ENCODE measurements around the gene CACNB4. TPM values are rescaled to one million over a fixed set of nuclear protein-coding genes. Genes with fewer than 3 reads are reported as not detected.

The CACNB4 gene
- total and polyA plus RNA-seq, 2 of the 4 experiments (the other 2 are of a cell fraction) = 0.12 to 0.36 TPM

- CTCF ChIA-PET = interaction anchor here (1.5 to 1.8 kb wide), 2 partner anchors 10 to 21 kb away, joined by 7 to 8 read pairs; no protein-coding TSS in a partner anchor
- intact Hi-C loops (cut with micrococcal nuclease) = no loop called here
Measured at GRCh38 chr2:152046940-152047339, 51.9 kb downstream of the CACNB4 start.

More at GRCh38 chr2:152046940-152047339, 51.9 kb downstream of the CACNB4 start:
- Histone ChIP-seq H3K27ac (ENCODE audit: insufficient read depth, low read length) (no peak overlapping the region), H2AFZ (replicated peaks; ENCODE audit: low read length, poor library complexity) (no peak overlapping the region), H3K9me1 (ENCODE audit: insufficient read depth, low read length) (no peaks in the 10 kb centered on the region), H3K36me3 (ENCODE audit: control insufficient read depth, insufficient read depth, low read length) (no peaks in the 10 kb centered on the region), H2BK15ac (ENCODE audit: low read depth, low read length) (no peak overlapping the region), H3K27me3 (ENCODE audit: control insufficient read depth, insufficient read depth, low read length) (peaks cover 27% of the 10 kb centered on the region), H4K5ac (ENCODE audit: low read depth, low read length) (no peak overlapping the region), H2AK5ac (ENCODE audit: low read depth, low read length) (no peak overlapping the region), H2BK20ac (ENCODE audit: low read depth, low read length) (no peak overlapping the region), H2AK9ac (replicated peaks; ENCODE audit: low read depth, low read length, poor library complexity) (no peak overlapping the region), H3K18ac (ENCODE audit: low read depth, low read length) (no peak overlapping the region), H3K9me3 (ENCODE audit: control insufficient read depth, insufficient read depth, low read length) (no peaks in the 10 kb centered on the region), H3K4me1 (ENCODE audit: control insufficient read depth, insufficient read depth, low read length) (no peaks in the 10 kb centered on the region), H4K91ac (ENCODE audit: insufficient read depth, low read depth, low read length) (no peak overlapping the region), H3K4me2 (ENCODE audit: low read depth, low read length) (no peak overlapping the region), H3K14ac (replicated peaks; ENCODE audit: low read depth, low read length) (no peak overlapping the region), H3K79me1 (ENCODE audit: low read depth in 1 of 2, low read length in 2 of 2) (no peaks in the 10 kb centered on the region), H3K4ac (ENCODE audit: low read depth, low read length) (no peak overlapping the region), H3K4me3 (ENCODE audit: insufficient read depth, low read depth, low read length) (no peak overlapping the region), H3K56ac (ENCODE audit: extremely low read depth, insufficient read depth, low read length) (no peak overlapping the region), H2BK5ac (ENCODE audit: low read depth, low read length, poor library complexity, severe bottlenecking) (no peak overlapping the region), H4K20me1 (ENCODE audit: insufficient read depth, low read length) (no peaks in the 10 kb centered on the region), H4K8ac (ENCODE audit: low read depth in 2 of 2, low read length in 2 of 2) (no peak overlapping the region), H2BK120ac (ENCODE audit: low read depth, low read length) (no peak overlapping the region), H3K9ac (ENCODE audit: low read depth, low read length) (no peak overlapping the region), H3K23ac (ENCODE audit: low read depth, low read length) (no peak overlapping the region)
- ATAC-seq (ENCODE audit: low read depth) (no peak), DNase-seq (no peak)
- dilution Hi-C loops (cut with HindIII; ENCODE audit: low sequenced_read_pairs, unreplicated experiment) = no loop called here
- WGBS, 2 experiments (ENCODE audit: extremely low coverage in 2 of 2, insufficient read length in 1 of 2) = no CpG with 5 or more reads among the region's 4 CpGs
- BruUV-seq (replicated peaks) = no TSS peak
- TF ChIP-seq FOS (IDR thresholded peaks at IDR 0.05; ENCODE audit: low read depth, low read length) (no peak), RFX5 (IDR thresholded peaks at IDR 0.05; ENCODE audit: low read depth, low read length) (no peak), NFE2L2 (IDR thresholded peaks at IDR 0.05; ENCODE audit: low read depth, low read length) (no peak), USF2 (IDR thresholded peaks at IDR 0.05; ENCODE audit: low read depth, low read length) (no peak), SMC3 (IDR thresholded peaks at IDR 0.05; ENCODE audit: low read depth, low read length) (no peak), RCOR1 (IDR thresholded peaks at IDR 0.05; ENCODE audit: insufficient replicate concordance, low read length) (no peak), MXI1 (IDR thresholded peaks at IDR 0.05; ENCODE audit: borderline replicate concordance, low read depth, low read length) (no peak), CHD1 (IDR thresholded peaks at IDR 0.05; ENCODE audit: low read depth, low read length) (no peak), BHLHE40 (IDR thresholded peaks at IDR 0.05; ENCODE audit: low read depth, low read length) (no peak), CTCF (conservative IDR thresholded peaks at IDR 0.05; ENCODE audit: low read depth, low read length) (no peak)
- in situ Hi-C loops (cut with MboI; ENCODE audit: low sequenced_read_pairs) = loop anchor here (10.0 kb wide), 1 partner anchor 118 kb away; no protein-coding TSS in a partner anchor
- POLR2A ChIA-PET (ENCODE audit: unreplicated experiment) = no interaction called here
